H1 (cell line): ENCODE data around the gene MAGT1. TPM values are rescaled to one million over a fixed set of nuclear protein-coding genes. Genes with fewer than 3 reads are reported as not detected.
A peak's percentile ranks its signal among the peaks of the same experiment; 100 is the strongest.

ENCODE experiments used
- CTCF ChIA-PET: fragments of 300-600 bp; sonication (Branson Sonifier 250); formaldehyde crosslinking; loops from one replicate; lab custom pipeline; 2021; ENCODE audit not compliant: partially characterized antibody; lab: Charles Lee
- POLR2A ChIA-PET: fragments of 300-600 bp; sonication (Branson Sonifier 250); formaldehyde crosslinking; loops from one replicate; lab custom pipeline; 2021; ENCODE audit warnings: inconsistent platforms; ENCODE audit not compliant: partially characterized antibody; lab: Charles Lee
- DNase-seq, 2 experiments: peaks; one replicate each; pipeline versions ENCODE4 v3.0.0 to v3.0.0-alpha.2; 2010 to 2022; ENCODE audit warnings: low spot score in 2 of 2, low read depth in 1 of 2, mixed read lengths in 1 of 2
- FAIRE-seq: peaks from 2 replicates; lab custom pipeline; 2011; peaks lifted over from hg19 to GRCh38; lab: Jason Lieb, UNC
- H2AFZ ChIP-seq: 2 replicates; pipeline ENCODE4 v1.8.1; 2012; ENCODE audit warnings: low read length, inconsistent platforms
- H2AK5ac ChIP-seq: 2 replicates; pipeline ENCODE4 v1.6.1; 2013; ENCODE audit warnings: low read depth, low read length
- H2BK120ac ChIP-seq: replicated peaks from 2 replicates; pipeline ENCODE3; 2013; ENCODE audit warnings: low read depth, low read length, inconsistent platforms
- H2BK12ac ChIP-seq: 2 replicates; pipeline ENCODE4 v1.6.1; 2013; ENCODE audit warnings: low read depth, low read length
- H2BK15ac ChIP-seq: 2 replicates; pipeline ENCODE4 v1.6.1; 2013; ENCODE audit warnings: low read length
- H2BK20ac ChIP-seq: 2 replicates; pipeline ENCODE4 v1.6.1; 2013; ENCODE audit warnings: low read length
- H2BK5ac ChIP-seq: 2 replicates; pipeline ENCODE4 v1.6.1; 2013; ENCODE audit warnings: low read depth, low read length
- H3K14ac ChIP-seq: 2 replicates; pipeline ENCODE4 v1.6.1; 2013; ENCODE audit warnings: inconsistent platforms; ENCODE audit not compliant: insufficient read length
- H3K18ac ChIP-seq: 2 replicates; pipeline ENCODE4 v1.6.1; 2013; ENCODE audit warnings: low read length; ENCODE audit errors: extremely low read depth
- H3K23ac ChIP-seq: 2 replicates; pipeline ENCODE4 v1.6.1; 2013; ENCODE audit warnings: inconsistent platforms; ENCODE audit not compliant: insufficient read length
- H3K23me2 ChIP-seq: 2 replicates; pipeline ENCODE4 v1.6.1; 2013; ENCODE audit warnings: low read depth, low read length
- H3K27ac ChIP-seq: 2 replicates; pipeline ENCODE4 v1.6.1; 2011; ENCODE audit warnings: low read depth, low read length, inconsistent platforms
- H3K27me3 ChIP-seq, 4 experiments: replicated peaks in 1 of 4; 1 replicate in 1 of 4; 2 replicates in 3 of 4; pipeline versions ENCODE4 v1.6.1 to v1.8.1; 2011 to 2013; ENCODE audit warnings: low read length in 3 of 4, mild to moderate bottlenecking in 3 of 4, inconsistent platforms in 2 of 4, mixed read lengths in 2 of 4, moderate library complexity in 1 of 4; ENCODE audit not compliant: control insufficient read depth in 3 of 4, insufficient read depth in 3 of 4; ENCODE audit errors: extremely low read depth in 1 of 4
- H3K36me3 ChIP-seq, 4 experiments: 2 replicates each; pipeline versions ENCODE4 v1.6.1 to v1.8.1; 2011 to 2013; ENCODE audit warnings: mild to moderate bottlenecking in 4 of 4, low read length in 3 of 4, moderate library complexity in 2 of 4, control low read depth in 1 of 4, inconsistent platforms in 1 of 4; ENCODE audit not compliant: insufficient read depth in 4 of 4, control insufficient read depth in 2 of 4
- H3K4ac ChIP-seq: replicated peaks from 2 replicates; pipeline ENCODE3; 2013; ENCODE audit warnings: low read length, low read depth, mixed read lengths, inconsistent platforms; ENCODE audit not compliant: insufficient read length
- H3K4me1 ChIP-seq, 4 experiments: replicated peaks in 1 of 4; 1 replicate in 1 of 4; 2 replicates in 3 of 4; pipeline versions ENCODE4 v1.6.1 to v1.8.1; 2011 to 2013; ENCODE audit warnings: low read length in 3 of 4, inconsistent platforms in 2 of 4, mixed read lengths in 1 of 4; ENCODE audit not compliant: insufficient read depth in 4 of 4, control insufficient read depth in 3 of 4
- H3K4me2 ChIP-seq, 2 experiments: 2 replicates each; pipeline versions ENCODE4 v1.6.1 to v1.8.1; 2011 to 2013; ENCODE audit warnings: low read depth in 2 of 2, low read length in 2 of 2, control low read depth in 1 of 2, inconsistent platforms in 1 of 2, mild to moderate bottlenecking in 1 of 2; ENCODE audit not compliant: insufficient read depth in 1 of 2
- H3K4me3 ChIP-seq, 4 experiments: fragments of 200-600, 300-600 bp in 1 of 4; sonication (generic), shearing (Covaris generic), sonication (Bioruptor Twin) in 1 of 4; 2 replicates each; pipeline versions ENCODE4 v1.5.1 to v1.8.1; 2011 to 2016; ENCODE audit warnings: low read length in 4 of 4, low read depth in 3 of 4, control low read depth in 2 of 4, inconsistent platforms in 2 of 4, mild to moderate bottlenecking in 2 of 4, mixed read lengths in 1 of 4, moderate library complexity in 1 of 4; ENCODE audit not compliant: insufficient read depth in 2 of 4; ENCODE audit errors: extremely low read depth in 1 of 4
- H3K56ac ChIP-seq: replicated peaks from 2 replicates; pipeline ENCODE3; 2013; ENCODE audit warnings: low read depth, mild to moderate bottlenecking, mixed read lengths, low read length, inconsistent platforms; ENCODE audit not compliant: insufficient read length
- H3K79me1 ChIP-seq: 2 replicates; pipeline ENCODE4 v1.6.1; 2013; ENCODE audit warnings: low read depth, low read length, control low read depth
- H3K79me2 ChIP-seq, 2 experiments: 2 replicates each; pipeline versions ENCODE4 v1.6.1 to v1.8.1; 2012 to 2013; ENCODE audit warnings: low read length in 2 of 2, mild to moderate bottlenecking in 2 of 2, inconsistent platforms in 1 of 2; ENCODE audit not compliant: insufficient read depth in 2 of 2, control insufficient read depth in 1 of 2
- H3K9ac ChIP-seq, 4 experiments: replicated peaks in 1 of 4; 1 replicate in 1 of 4; 2 replicates in 3 of 4; pipeline versions ENCODE4 v1.6.1 to v1.8.1; 2011 to 2013; ENCODE audit warnings: low read depth in 3 of 4, low read length in 3 of 4, control low read depth in 2 of 4, mild to moderate bottlenecking in 2 of 4, moderate library complexity in 2 of 4, inconsistent platforms in 1 of 4; ENCODE audit errors: extremely low read depth in 1 of 4
- H3K9me3 ChIP-seq, 2 experiments: 2 replicates each; pipeline versions ENCODE4 v1.6.1 to v1.8.1; 2012 to 2013; ENCODE audit warnings: mild to moderate bottlenecking in 2 of 2, moderate library complexity in 2 of 2, control low read depth in 1 of 2, inconsistent platforms in 1 of 2, low read depth in 1 of 2, low read length in 1 of 2, mixed read lengths in 1 of 2; ENCODE audit not compliant: insufficient read depth in 2 of 2
- H4K20me1 ChIP-seq, 2 experiments: replicated peaks in 1 of 2; 2 replicates each; pipeline versions ENCODE3 to v1.8.1; 2011 to 2013; ENCODE audit warnings: inconsistent platforms in 2 of 2, low read length in 2 of 2, mild to moderate bottlenecking in 1 of 2; ENCODE audit not compliant: insufficient read depth in 2 of 2, control insufficient read depth in 1 of 2
- H4K5ac ChIP-seq: 2 replicates; pipeline ENCODE4 v1.6.1; 2013; ENCODE audit warnings: low read length, low read depth, mixed read lengths, inconsistent platforms; ENCODE audit not compliant: insufficient read length
- H4K8ac ChIP-seq: 2 replicates; pipeline ENCODE4 v1.8.0; 2013; ENCODE audit warnings: mild to moderate bottlenecking, moderate library complexity, low read length, inconsistent platforms; ENCODE audit not compliant: insufficient read depth; ENCODE audit errors: extremely low read depth
- H4K91ac ChIP-seq: replicated peaks from 2 replicates; pipeline ENCODE3; 2013; ENCODE audit warnings: low read length, mixed read lengths, inconsistent platforms; ENCODE audit not compliant: insufficient read length
- ATF2 ChIP-seq: IDR thresholded peaks from 2 replicates; pipeline ENCODE4 v1.6.1; 2012; ENCODE audit warnings: low read length, inconsistent platforms
- EGR1 ChIP-seq: IDR thresholded peaks from 2 replicates; pipeline ENCODE4 v1.6.1; 2011; ENCODE audit warnings: low read depth, low read length, borderline replicate concordance
- PHF8 ChIP-seq: fragments of 200-600 bp; sonication (generic); conservative IDR thresholded peaks from 2 replicates; pipeline ENCODE4 v1.7.1; 2012; ENCODE audit warnings: low read depth, mild to moderate bottlenecking, inconsistent platforms, low read length, moderate library complexity
- POLR2AphosphoS5 ChIP-seq: IDR thresholded peaks from 2 replicates; pipeline ENCODE4 v1.6.1; 2011; ENCODE audit warnings: low read depth, low read length
- SUZ12 ChIP-seq: fragments of 200-600 bp; sonication (generic); IDR thresholded peaks from 2 replicates; pipeline ENCODE4 v1.6.1; 2012; ENCODE audit warnings: mild to moderate bottlenecking, inconsistent platforms, low read length, moderate library complexity, mixed read lengths
- whole genome bisulfite sequencing, 2 experiments: shearing (Covaris generic) in 1 of 2; methylation state at CpG; one replicate each; pipeline versions ENCODE4 v1.1.6 to v1.1.7; 2013 to 2015; ENCODE audit warnings: low lambda C conversion rate in 2 of 2, mixed read lengths in 2 of 2, inconsistent platforms in 1 of 2, low coverage in 1 of 2, missing lambda C conversion rate in 1 of 2; ENCODE audit not compliant: insufficient replicate concordance in 2 of 2, insufficient coverage in 1 of 2, insufficient read length in 1 of 2; ENCODE audit errors: extremely low coverage in 1 of 2, missing lambda C conversion rate in 1 of 2; 5-methylcytosine and 5-hydroxymethylcytosine counted together
- long read RNA-seq, 2 experiments: library from RNA in 1 of 2; library from capped mRNA in 1 of 2; stranded (forward); transcript quantifications; one replicate each; pipeline ENCODE4 v2.0.0, GENCODE V29; 2021; ENCODE audit warnings: inconsistent platforms in 1 of 2
- polyA minus RNA-seq, 3 experiments: library from RNA; depleted of rRNA, polyadenylated mRNA; stranded (reverse); fragments of >200 nt; gene quantifications; 1 replicate in 2 of 3; 2 replicates in 1 of 3; pipeline ENCODE4 v1.2.3, GENCODE V29; 2011
- polyA plus RNA-seq, 7 experiments: library from polyadenylated mRNA; depleted of rRNA in 3 of 7; stranded (reverse) in 5 of 7; unstranded in 2 of 7; fragments of >200 nt in 5 of 7; fragments of 200-250 nt in 2 of 7; gene quantifications; 1 replicate in 5 of 7; 2 replicates in 1 of 7; 4 replicates in 1 of 7; pipeline versions ENCODE4 v1.2.1 to v1.2.3, GENCODE V29; 2011 to 2013; ENCODE audit warnings: missing spikeins in 2 of 7, mixed read lengths in 2 of 7
- total RNA-seq: library from RNA; stranded (reverse); fragmentation: NEBNext Ultra II Directional; extraction: Animal tissue kit (Norgen Biotek cat#: 25700); gene quantifications from 2 replicates; pipeline ENCODE4 v1.2.1, GENCODE V29; 2021

MAGT1 gene
- total RNA-seq (44.5 and 47.6 TPM in 2 replicates), polyA plus RNA-seq (2011; rRNA removed) (11.3 and 14.4 TPM in 2 replicates), polyA minus RNA-seq (2011; rRNA and poly(A)+ RNA removed) (64.6 and 82.2 TPM in 2 replicates)
- 22.0 TPM for polyA plus RNA-seq (2011; cell fraction: cytosol; rRNA removed)
- 16.8 TPM for polyA plus RNA-seq (2011; cell fraction: nucleus; rRNA removed)
- 27.5 to 42.0 TPM (median 31.4 TPM) in 4 replicates for polyA plus RNA-seq (2012, experiment 1 of 2)
- 3.9 TPM for polyA plus RNA-seq (2012, experiment 2 of 2)
- 47.2 TPM for polyA plus RNA-seq (2013, experiment 1 of 2)
- polyA plus RNA-seq (2013, experiment 2 of 2) = 51.0 TPM
- polyA minus RNA-seq (2011; cell fraction: cytosol; rRNA and poly(A)+ RNA removed) = 44.3 TPM
- 29.7 TPM for polyA minus RNA-seq (2011; cell fraction: nucleus; rRNA and poly(A)+ RNA removed)
- long read RNA-seq, experiment 1, full-length matches to known transcripts = 6 of 45 reads
- long read RNA-seq, experiment 1, partial matches to known transcripts = 2 of 45 reads
- long read RNA-seq, experiment 1, other reads (novel, unspliced or antisense) = 37 of 45 reads
- long read RNA-seq, experiment 2, full-length matches to known transcripts = 3 of 11 reads
- long read RNA-seq, experiment 2, partial matches to known transcripts = 4 of 11 reads
- long read RNA-seq, experiment 2, other reads (novel, unspliced or antisense) = 4 of 11 reads

GRCh38 chrX:77894921-77895886 is at the start of gene MAGT1:
Gene MAGT1, minus strand, starts transcription at chrX:77895435. Its CDS starts 25 bp downstream, at chrX:77895410.
- no peak within 1 kb of the TSS for H3K18ac ChIP-seq
- no peak within 1 kb of the TSS for H2AK5ac ChIP-seq
- WGBS, 2 experiments = 1% methylated on average over 45 of the region's 49 CpGs; no CpG with 5 or more reads in 1 of the 2 experiments
- peak within 1 kb of the TSS; percentile 66 for H4K5ac ChIP-seq
- H3K14ac ChIP-seq = no peak within 1 kb of the TSS
- no peak within 1 kb of the TSS for H2BK15ac ChIP-seq
- peak within 1 kb of the TSS; percentile 90; the same call in 1 of the 2 replicates for H4K8ac ChIP-seq
- peak within 1 kb of the TSS; percentile 93 for H2AFZ ChIP-seq
- POLR2A ChIA-PET = interaction anchor here (1.0 to 1.7 kb wide), 4 partner anchors 8 to 114 kb away, joined by 3 to 5 read pairs (median 4); no protein-coding TSS in a partner anchor
- peak within 1 kb of the TSS; percentile 19; the same call in 1 of the 2 replicates for H2BK5ac ChIP-seq
- peak within 1 kb of the TSS; percentile 61 to 91 (median 88) for H3K9ac ChIP-seq
- H3K23me2 ChIP-seq = no peaks in the 10 kb centered on the region
- H3K4me1 ChIP-seq = peaks cover 0 to 2% (median 0%) of the 10 kb centered on the region in 4 experiments; a peak in 3 of 7 replicates
- H3K27me3 ChIP-seq = no peaks in the 10 kb centered on the region
- H3K79me1 ChIP-seq = no peaks in the 10 kb centered on the region
- no peak within 1 kb of the TSS for H2BK120ac ChIP-seq
- no peak within 1 kb of the TSS for H3K4ac ChIP-seq
- H2BK12ac ChIP-seq = peak within 1 kb of the TSS; percentile 40; the same call in 1 of the 2 replicates
- H3K9me3 ChIP-seq = no peaks in the 10 kb centered on the region
- peak within 1 kb of the TSS; percentile 74 to 94 (median 88) for H3K4me3 ChIP-seq
- DNase-seq (peak; percentile 70 to 82), FAIRE-seq (peak; percentile 86)
- no peaks in the 10 kb centered on the region for H3K36me3 ChIP-seq
- H2BK20ac ChIP-seq = no peak within 1 kb of the TSS
- peak within 1 kb of the TSS; percentile 89 for H3K27ac ChIP-seq
- H4K20me1 ChIP-seq = no peaks in the 10 kb centered on the region
- no peak within 1 kb of the TSS for H4K91ac ChIP-seq
- H3K4me2 ChIP-seq = peak within 1 kb of the TSS; percentile 55 to 66
- no peak within 1 kb of the TSS for H3K56ac ChIP-seq
- no peak within 1 kb of the TSS for H3K23ac ChIP-seq
- CTCF ChIA-PET = interaction anchor here (1.5 kb wide), 1 partner anchor 130 kb away, joined by 6 read pairs; no protein-coding TSS in a partner anchor
- H3K79me2 ChIP-seq = peaks cover 1 to 48% of the 10 kb centered on the region in 2 experiments; a peak in 3 of 4 replicates
- peak; percentile 79 for TF ChIP-seq PHF8
- peak; percentile 67; the same call in 1 of the 2 replicates for TF ChIP-seq ATF2
- TF ChIP-seq POLR2AphosphoS5 = peak; percentile 96
- no peak for TF ChIP-seq SUZ12
- no peak for TF ChIP-seq EGR1
